GM12878 (cell line): ENCODE results near the gene PAK5. TPM values are rescaled to one million over a fixed set of nuclear protein-coding genes. Genes with fewer than 3 reads are reported as not detected.
A peak's percentile ranks its signal among the peaks of the same experiment; 100 is the strongest.

Experiments used
- CREM ChIP-seq: IDR thresholded peaks from 2 replicates; pipeline ENCODE4 v1.6.1; 2014; ENCODE audit warnings: antibody characterized with exemption, low read depth
- EZH2 ChIP-seq: IDR thresholded peaks from 2 replicates; pipeline ENCODE4 v1.6.1; 2012; ENCODE audit warnings: low read depth, mild to moderate bottlenecking, control low read depth, inconsistent platforms, low read length, borderline replicate concordance; ENCODE audit not compliant: control insufficient read depth
- FOS ChIP-seq: IDR thresholded peaks from 3 replicates; pipeline ENCODE4 v1.6.1; 2011; ENCODE audit warnings: borderline replicate concordance; ENCODE audit not compliant: insufficient read length; ENCODE audit errors: extremely low read depth
- HDGF ChIP-seq: fragments of 450-650 bp; IDR thresholded peaks from 2 replicates; pipeline ENCODE4 v1.6.1; 2016; ENCODE audit warnings: antibody characterized with exemption
- IKZF2 ChIP-seq, 2 experiments: fragments of 450-650 bp; IDR thresholded peaks; 2 replicates each; pipeline ENCODE4 v1.6.1; 2017; ENCODE audit warnings: mild to moderate bottlenecking in 2 of 2, moderate library complexity in 2 of 2
- LARP7 ChIP-seq: fragments of 450-650 bp; IDR thresholded peaks from 2 replicates; pipeline ENCODE4 v1.6.1; 2017; ENCODE audit warnings: mild to moderate bottlenecking
- SPI1 ChIP-seq: IDR thresholded peaks from 2 replicates; pipeline ENCODE4 v1.6.1; 2011; ENCODE audit warnings: low read depth, mild to moderate bottlenecking, low read length, moderate library complexity, borderline replicate concordance; ENCODE audit not compliant: insufficient read depth
- STAT3 ChIP-seq: IDR thresholded peaks from 2 replicates; pipeline ENCODE4 v1.6.1; 2011; ENCODE audit warnings: low read depth, low read length, improper control_type of control experiment
- TAF1 ChIP-seq: IDR thresholded peaks from 2 replicates; pipeline ENCODE4 v1.6.1; 2011; ENCODE audit warnings: mild to moderate bottlenecking, low read depth, low read length, borderline replicate concordance
- TBL1XR1 ChIP-seq: IDR thresholded peaks from 2 replicates; pipeline ENCODE4 v1.6.1; 2012; ENCODE audit warnings: low read depth, low read length, improper control_type of control experiment
- TCF3 ChIP-seq: IDR thresholded peaks from 2 replicates; pipeline ENCODE4 v1.6.1; 2012; ENCODE audit warnings: low read depth, mild to moderate bottlenecking, low read length, borderline replicate concordance; ENCODE audit not compliant: insufficient read depth
- YBX1 ChIP-seq: fragments of 450-650 bp; IDR thresholded peaks from 2 replicates; pipeline ENCODE4 v1.6.1; 2016; ENCODE audit warnings: antibody characterized with exemption
- YY1 ChIP-seq: IDR thresholded peaks from 2 replicates; pipeline ENCODE4 v1.6.1; 2011; ENCODE audit warnings: low read depth, mild to moderate bottlenecking, low read length
- ZNF207 ChIP-seq: fragments of 450-650 bp; IDR thresholded peaks from 2 replicates; pipeline ENCODE4 v1.6.1; 2014; ENCODE audit warnings: antibody characterized with exemption, mild to moderate bottlenecking, borderline replicate concordance
- polyA plus RNA-seq, 11 experiments: library from polyadenylated mRNA; depleted of rRNA in 4 of 11; unstranded in 6 of 11; stranded (reverse) in 5 of 11; fragments of >200 nt; fragmentation: Nextera tagmentation in 4 of 11; fragmentation: Illumina TruSeq in 1 of 11; extraction: Ambion mirVana in 4 of 11; extraction: Trizol in 1 of 11; gene quantifications; 1 replicate in 1 of 11; 2 replicates in 10 of 11; pipeline versions ENCODE4 v1.2.1 to v1.2.3, GENCODE V29; 2011 to 2016; ENCODE audit warnings: inconsistent platforms in 2 of 11, missing spikeins in 2 of 11, low read depth in 1 of 11
- total RNA-seq, 4 experiments: library from RNA; depleted of rRNA in 3 of 4; stranded (reverse); fragments of >200 nt in 3 of 4; fragmentation: Illumina TruSeq in 1 of 4; extraction: Trizol in 1 of 4; gene quantifications; 2 replicates each; pipeline versions ENCODE4 v1.2.1 to v1.2.3, GENCODE V29; 2013 to 2021
- TF ChIP-seq, protein P1 (sequence below): IDR thresholded peaks from 2 replicates; pipeline ENCODE4 v1.6.1; 2012; ENCODE audit warnings: low read depth, low read length, improper control_type of control experiment
- TF ChIP-seq, protein P2 (sequence below): fragments of 450-650 bp; IDR thresholded peaks from 2 replicates; pipeline ENCODE4 v1.6.1; 2017; ENCODE audit warnings: mild to moderate bottlenecking, moderate library complexity
- TF ChIP-seq, protein P3 (sequence below): fragments of 150-350 bp; IDR thresholded peaks from 2 replicates; pipeline ENCODE4 v1.6.1; 2014; ENCODE audit warnings: mild to moderate bottlenecking, low read depth, low read length
- TF ChIP-seq, protein P4 (sequence below): fragments of 450-650 bp; IDR thresholded peaks from 2 replicates; pipeline ENCODE4 v1.6.1; 2017; ENCODE audit warnings: mild to moderate bottlenecking
- TF ChIP-seq, protein P5 (sequence below): fragments of 450-650 bp; IDR thresholded peaks from 2 replicates; pipeline ENCODE4 v1.6.1; 2018; ENCODE audit warnings: borderline replicate concordance, mild to moderate bottlenecking; ENCODE audit not compliant: partially characterized antibody

PAK5 gene
- total and polyA plus RNA-seq, 10 of the 15 experiments (the other 5 are each of a cell fraction or from before 2014, with no cell fraction given), result not detected

DNA sequence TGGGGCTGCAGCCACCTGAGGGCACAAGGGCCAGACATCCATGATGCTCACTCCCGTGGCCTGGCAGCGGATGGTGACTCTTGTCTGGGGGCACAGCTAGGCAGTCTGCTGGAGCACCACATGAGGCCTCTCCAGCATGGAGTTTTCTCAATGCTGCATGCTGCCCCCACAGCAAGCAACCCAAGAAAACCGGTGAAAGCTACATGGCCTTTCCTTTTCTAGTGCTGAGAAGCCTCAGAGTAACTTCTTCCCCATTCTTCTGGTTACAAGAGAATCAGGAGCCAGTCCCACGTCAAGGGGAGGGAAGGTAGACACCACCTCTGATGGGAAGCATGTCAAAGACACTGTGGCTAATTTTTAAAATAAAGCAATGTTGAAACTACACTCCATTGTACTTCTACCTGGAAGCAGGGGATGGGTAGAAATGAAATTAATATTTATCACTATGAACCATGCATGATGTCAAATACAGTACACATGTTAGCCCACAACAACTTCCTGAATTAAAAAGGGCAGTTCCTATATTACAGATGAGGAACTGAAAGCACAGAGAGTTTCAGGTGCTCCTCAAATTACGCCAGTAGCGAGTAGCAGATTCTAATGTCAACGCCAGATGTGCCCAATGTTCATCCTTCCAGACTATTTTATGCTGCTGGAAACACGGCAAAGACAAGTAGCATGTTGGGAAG lies 223.0 kb downstream of the PAK5 start (continued):
- TF ChIP-seq TCF3 (peak; percentile 72; the same call in 1 of the 2 replicates), ZNF207 (no peak), STAT3 (no peak), YBX1 (no peak), CREM (peak; percentile 55; the same call in 1 of the 2 replicates), HDGF (no peak), TBL1XR1 (no peak), YY1 (no peak), EZH2 (no peak), IKZF2 (IDR thresholded peaks at IDR 0.05) (peak; percentile 64 to 77; a peak in 3 of 4 replicates), SPI1 (peak; percentile 99), TAF1 (no peak), LARP7 (no peak), FOS (no peak)
- TF ChIP-seq, protein P1, sequence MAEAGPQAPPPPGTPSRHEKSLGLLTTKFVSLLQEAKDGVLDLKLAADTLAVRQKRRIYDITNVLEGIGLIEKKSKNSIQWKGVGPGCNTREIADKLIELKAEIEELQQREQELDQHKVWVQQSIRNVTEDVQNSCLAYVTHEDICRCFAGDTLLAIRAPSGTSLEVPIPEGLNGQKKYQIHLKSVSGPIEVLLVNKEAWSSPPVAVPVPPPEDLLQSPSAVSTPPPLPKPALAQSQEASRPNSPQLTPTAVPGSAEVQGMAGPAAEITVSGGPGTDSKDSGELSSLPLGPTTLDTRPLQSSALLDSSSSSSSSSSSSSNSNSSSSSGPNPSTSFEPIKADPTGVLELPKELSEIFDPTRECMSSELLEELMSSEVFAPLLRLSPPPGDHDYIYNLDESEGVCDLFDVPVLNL, result no peak
- TF ChIP-seq, protein P2, sequence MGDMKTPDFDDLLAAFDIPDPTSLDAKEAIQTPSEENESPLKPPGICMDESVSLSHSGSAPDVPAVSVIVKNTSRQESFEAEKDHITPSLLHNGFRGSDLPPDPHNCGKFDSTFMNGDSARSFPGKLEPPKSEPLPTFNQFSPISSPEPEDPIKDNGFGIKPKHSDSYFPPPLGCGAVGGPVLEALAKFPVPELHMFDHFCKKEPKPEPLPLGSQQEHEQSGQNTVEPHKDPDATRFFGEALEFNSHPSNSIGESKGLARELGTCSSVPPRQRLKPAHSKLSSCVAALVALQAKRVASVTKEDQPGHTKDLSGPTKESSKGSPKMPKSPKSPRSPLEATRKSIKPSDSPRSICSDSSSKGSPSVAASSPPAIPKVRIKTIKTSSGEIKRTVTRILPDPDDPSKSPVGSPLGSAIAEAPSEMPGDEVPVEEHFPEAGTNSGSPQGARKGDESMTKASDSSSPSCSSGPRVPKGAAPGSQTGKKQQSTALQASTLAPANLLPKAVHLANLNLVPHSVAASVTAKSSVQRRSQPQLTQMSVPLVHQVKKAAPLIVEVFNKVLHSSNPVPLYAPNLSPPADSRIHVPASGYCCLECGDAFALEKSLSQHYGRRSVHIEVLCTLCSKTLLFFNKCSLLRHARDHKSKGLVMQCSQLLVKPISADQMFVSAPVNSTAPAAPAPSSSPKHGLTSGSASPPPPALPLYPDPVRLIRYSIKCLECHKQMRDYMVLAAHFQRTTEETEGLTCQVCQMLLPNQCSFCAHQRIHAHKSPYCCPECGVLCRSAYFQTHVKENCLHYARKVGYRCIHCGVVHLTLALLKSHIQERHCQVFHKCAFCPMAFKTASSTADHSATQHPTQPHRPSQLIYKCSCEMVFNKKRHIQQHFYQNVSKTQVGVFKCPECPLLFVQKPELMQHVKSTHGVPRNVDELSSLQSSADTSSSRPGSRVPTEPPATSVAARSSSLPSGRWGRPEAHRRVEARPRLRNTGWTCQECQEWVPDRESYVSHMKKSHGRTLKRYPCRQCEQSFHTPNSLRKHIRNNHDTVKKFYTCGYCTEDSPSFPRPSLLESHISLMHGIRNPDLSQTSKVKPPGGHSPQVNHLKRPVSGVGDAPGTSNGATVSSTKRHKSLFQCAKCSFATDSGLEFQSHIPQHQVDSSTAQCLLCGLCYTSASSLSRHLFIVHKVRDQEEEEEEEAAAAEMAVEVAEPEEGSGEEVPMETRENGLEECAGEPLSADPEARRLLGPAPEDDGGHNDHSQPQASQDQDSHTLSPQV, result no peak
- TF ChIP-seq, protein P3, sequence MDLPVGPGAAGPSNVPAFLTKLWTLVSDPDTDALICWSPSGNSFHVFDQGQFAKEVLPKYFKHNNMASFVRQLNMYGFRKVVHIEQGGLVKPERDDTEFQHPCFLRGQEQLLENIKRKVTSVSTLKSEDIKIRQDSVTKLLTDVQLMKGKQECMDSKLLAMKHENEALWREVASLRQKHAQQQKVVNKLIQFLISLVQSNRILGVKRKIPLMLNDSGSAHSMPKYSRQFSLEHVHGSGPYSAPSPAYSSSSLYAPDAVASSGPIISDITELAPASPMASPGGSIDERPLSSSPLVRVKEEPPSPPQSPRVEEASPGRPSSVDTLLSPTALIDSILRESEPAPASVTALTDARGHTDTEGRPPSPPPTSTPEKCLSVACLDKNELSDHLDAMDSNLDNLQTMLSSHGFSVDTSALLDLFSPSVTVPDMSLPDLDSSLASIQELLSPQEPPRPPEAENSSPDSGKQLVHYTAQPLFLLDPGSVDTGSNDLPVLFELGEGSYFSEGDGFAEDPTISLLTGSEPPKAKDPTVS, result no peak
- TF ChIP-seq, protein P4, sequence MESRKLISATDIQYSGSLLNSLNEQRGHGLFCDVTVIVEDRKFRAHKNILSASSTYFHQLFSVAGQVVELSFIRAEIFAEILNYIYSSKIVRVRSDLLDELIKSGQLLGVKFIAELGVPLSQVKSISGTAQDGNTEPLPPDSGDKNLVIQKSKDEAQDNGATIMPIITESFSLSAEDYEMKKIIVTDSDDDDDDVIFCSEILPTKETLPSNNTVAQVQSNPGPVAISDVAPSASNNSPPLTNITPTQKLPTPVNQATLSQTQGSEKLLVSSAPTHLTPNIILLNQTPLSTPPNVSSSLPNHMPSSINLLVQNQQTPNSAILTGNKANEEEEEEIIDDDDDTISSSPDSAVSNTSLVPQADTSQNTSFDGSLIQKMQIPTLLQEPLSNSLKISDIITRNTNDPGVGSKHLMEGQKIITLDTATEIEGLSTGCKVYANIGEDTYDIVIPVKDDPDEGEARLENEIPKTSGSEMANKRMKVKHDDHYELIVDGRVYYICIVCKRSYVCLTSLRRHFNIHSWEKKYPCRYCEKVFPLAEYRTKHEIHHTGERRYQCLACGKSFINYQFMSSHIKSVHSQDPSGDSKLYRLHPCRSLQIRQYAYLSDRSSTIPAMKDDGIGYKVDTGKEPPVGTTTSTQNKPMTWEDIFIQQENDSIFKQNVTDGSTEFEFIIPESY, result no peak
- TF ChIP-seq, protein P5, sequence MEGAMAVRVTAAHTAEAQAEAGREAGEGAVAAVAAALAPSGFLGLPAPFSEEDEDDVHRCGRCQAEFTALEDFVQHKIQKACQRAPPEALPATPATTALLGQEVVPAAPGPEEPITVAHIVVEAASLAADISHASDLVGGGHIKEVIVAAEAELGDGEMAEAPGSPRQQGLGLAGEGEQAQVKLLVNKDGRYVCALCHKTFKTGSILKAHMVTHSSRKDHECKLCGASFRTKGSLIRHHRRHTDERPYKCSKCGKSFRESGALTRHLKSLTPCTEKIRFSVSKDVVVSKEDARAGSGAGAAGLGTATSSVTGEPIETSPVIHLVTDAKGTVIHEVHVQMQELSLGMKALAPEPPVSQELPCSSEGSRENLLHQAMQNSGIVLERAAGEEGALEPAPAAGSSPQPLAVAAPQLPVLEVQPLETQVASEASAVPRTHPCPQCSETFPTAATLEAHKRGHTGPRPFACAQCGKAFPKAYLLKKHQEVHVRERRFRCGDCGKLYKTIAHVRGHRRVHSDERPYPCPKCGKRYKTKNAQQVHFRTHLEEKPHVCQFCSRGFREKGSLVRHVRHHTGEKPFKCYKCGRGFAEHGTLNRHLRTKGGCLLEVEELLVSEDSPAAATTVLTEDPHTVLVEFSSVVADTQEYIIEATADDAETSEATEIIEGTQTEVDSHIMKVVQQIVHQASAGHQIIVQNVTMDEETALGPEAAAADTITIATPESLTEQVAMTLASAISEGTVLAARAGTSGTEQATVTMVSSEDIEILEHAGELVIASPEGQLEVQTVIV, result no peak
